K562 (cell line): ENCODE measurements around the gene NDUFB10. TPM values are rescaled to one million over a fixed set of nuclear protein-coding genes. Genes with fewer than 3 reads are reported as not detected.
A peak's percentile ranks its signal among the peaks of the same experiment; 100 is the strongest.

Experiments used
- BCOR ChIP-seq: fragments of 450-650 bp; IDR thresholded peaks from 2 replicates; pipeline ENCODE4 v1.6.1; 2016
- ELK3 ChIP-seq: fragments of 450-650 bp; formaldehyde crosslinking; IDR thresholded peaks from 2 replicates; pipeline ENCODE4 v1.4.0; 2020; ENCODE audit warnings: mild to moderate bottlenecking
- ETV6 ChIP-seq, 3 experiments: fragments of 150-350 bp in 1 of 3; sonication (generic) in 1 of 3; formaldehyde crosslinking in 1 of 3; IDR thresholded peaks; 2 replicates each; pipeline versions ENCODE4 v1.6.1 to v1.8.0; 2014 to 2022; ENCODE audit warnings: borderline replicate concordance in 2 of 3, low read depth in 2 of 3, antibody characterized with exemption in 1 of 3, low read length in 1 of 3, mild to moderate bottlenecking in 1 of 3, missing genetic modification reagents in 1 of 3
- KLF16 ChIP-seq: IDR thresholded peaks from 2 replicates; pipeline ENCODE4 v1.6.1; 2016; ENCODE audit warnings: antibody characterized with exemption
- MAFK ChIP-seq: IDR thresholded peaks from 2 replicates; pipeline ENCODE4 v1.6.1; 2011; ENCODE audit warnings: low read length, improper control_type of control experiment
- PHB ChIP-seq: fragments of 250-450 bp; sonication (Bioruptor Pico); IDR thresholded peaks from 2 replicates; pipeline ENCODE4 v1.5.0; 2021
- POLR2A ChIP-seq: fragments of 450-650 bp; conservative IDR thresholded peaks from 2 replicates; pipeline ENCODE4 v1.6.1; 2016
- POLR2B ChIP-seq: fragments of 450-650 bp; IDR thresholded peaks from 2 replicates; pipeline ENCODE4 v1.6.1; 2018; ENCODE audit warnings: low read depth; ENCODE audit not compliant: partially characterized antibody
- REST ChIP-seq, 2 experiments: fragments of 450-650 bp; formaldehyde crosslinking in 1 of 2; IDR thresholded peaks; 2 replicates each; pipeline versions ENCODE4 v1.4.0 to v1.6.1; 2014 to 2020; ENCODE audit warnings: mild to moderate bottlenecking in 2 of 2, borderline replicate concordance in 1 of 2, low read depth in 1 of 2
- STAT5B ChIP-seq: fragments of 250-450 bp; sonication (Bioruptor Pico); IDR thresholded peaks from 2 replicates; pipeline ENCODE4 v1.8.0; 2021; ENCODE audit warnings: mild to moderate bottlenecking, inconsistent platforms
- ZBED1 ChIP-seq: IDR thresholded peaks from 2 replicates; pipeline ENCODE4 v1.6.1; 2014
- ZBTB2 ChIP-seq: fragments of 450-650 bp; IDR thresholded peaks from 2 replicates; pipeline ENCODE4 v1.6.1; 2016; ENCODE audit warnings: antibody characterized with exemption
- ZNF175 ChIP-seq: fragments of 200-800 bp; sonication (Bioruptor generic); IDR thresholded peaks from 2 replicates; pipeline ENCODE4 v1.6.1; 2016; ENCODE audit warnings: low read depth, mild to moderate bottlenecking, missing genetic modification characterization, missing compliant biosample characterization
- ZNF780A ChIP-seq: fragments of 250-450 bp; sonication (Bioruptor Pico); IDR thresholded peaks from 2 replicates; pipeline ENCODE4 v1.5.0; 2021; ENCODE audit warnings: mild to moderate bottlenecking
- ZSCAN29 ChIP-seq: fragments of 450-650 bp; IDR thresholded peaks from 2 replicates; pipeline ENCODE4 v1.6.1; 2017
- polyA plus RNA-seq, 8 experiments: library from polyadenylated mRNA; depleted of rRNA in 4 of 8; stranded (reverse) in 5 of 8; unstranded in 3 of 8; fragments of >200 nt; fragmentation: Nextera tagmentation in 2 of 8; fragmentation: Illumina TruSeq in 1 of 8; extraction: Ambion mirVana in 2 of 8; extraction: Trizol in 1 of 8; gene quantifications; 2 replicates each; pipeline versions ENCODE4 v1.2.1 to v1.2.3, GENCODE V29; 2011 to 2014; ENCODE audit warnings: inconsistent platforms in 1 of 8, missing spikeins in 1 of 8
- total RNA-seq, 7 experiments: library from RNA; depleted of rRNA in 6 of 7; stranded (reverse); fragments of >200 nt in 6 of 7; fragmentation: Illumina TruSeq in 2 of 7; extraction: Trizol in 2 of 7; gene quantifications; 2 replicates each; pipeline versions ENCODE4 v1.2.1 to v1.2.3, GENCODE V29; 2011 to 2021; ENCODE audit warnings: low replicate concordance in 1 of 7

NDUFB10 gene
- total and polyA plus RNA-seq, 9 of the 15 experiments (the other 6 are each of a cell fraction or from before 2014, with no cell fraction given): 69.3 to 527 (median 161) TPM

DNA sequence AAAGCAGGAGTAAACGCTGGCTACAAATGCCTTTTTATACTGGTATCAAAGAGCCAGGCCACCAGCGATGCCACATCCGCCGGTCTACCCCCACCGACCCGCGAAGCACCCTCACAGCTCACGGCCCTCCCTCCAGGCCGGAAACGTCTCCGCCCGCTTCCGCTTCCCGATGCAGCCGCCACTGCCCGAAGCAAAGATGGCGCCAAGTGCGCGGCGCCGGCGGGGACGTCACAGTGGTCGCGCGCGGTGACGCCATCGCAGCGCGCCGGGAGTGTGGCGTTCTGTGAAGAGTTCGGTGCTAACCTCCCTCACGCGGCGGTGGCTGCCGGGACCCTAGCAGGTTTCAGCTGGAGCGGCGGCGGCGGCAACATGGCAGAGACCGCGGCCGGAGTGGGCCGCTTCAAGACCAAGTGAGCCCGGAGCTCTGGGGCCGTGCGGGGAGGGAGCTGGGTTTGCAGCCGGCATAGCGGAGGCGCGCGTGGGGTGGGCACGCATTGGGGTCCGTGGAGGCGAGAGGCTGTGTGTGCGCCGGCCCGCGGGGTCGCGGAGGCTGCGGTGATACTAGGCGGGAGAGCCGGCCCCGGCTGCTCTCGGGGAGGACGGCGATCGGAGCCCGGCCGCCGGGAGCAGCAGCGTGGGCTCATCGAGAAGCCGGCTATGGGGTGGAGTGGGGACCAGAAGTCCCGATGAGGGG, 12.6 kb downstream of the NDUFB10 start, which contains the start of gene TBL3 (continued):
- TF ChIP-seq ETV6 (IDR thresholded peaks at IDR 0.05; ENCODE audit: borderline replicate concordance in 1 of 2, low read depth in 2 of 2, low read length in 1 of 2) (peak in 1 of 2 experiments; percentile 35; a peak in 1 of 4 replicates), ETV6 (CRISPR knock-in tag; IDR thresholded peaks at IDR 0.05; ENCODE audit: borderline replicate concordance) (0 out of 2 replicates have a peak, but pooled peaks have one; percentile 28), ZNF175 (no peak), POLR2A (peak; percentile 87), PHB (CRISPR knock-in tag) (no peak), BCOR (no peak), ZNF780A (CRISPR knock-in tag) (no peak), REST (IDR thresholded peaks at IDR 0.05; ENCODE audit: borderline replicate concordance) (no peak; the same call in 1 of the 2 replicates), REST (CRISPR knock-in tag; IDR thresholded peaks at IDR 0.05; ENCODE audit: low read depth) (peak; percentile 64; the same call in 1 of the 2 replicates), ZBED1 (peak; percentile 53; the same call in 1 of the 2 replicates), POLR2B (peak; percentile 79), ZSCAN29 (no peak; the same call in 1 of the 2 replicates), ZBTB2 (no peak), ELK3 (CRISPR knock-in tag) (no peak), MAFK (no peak), KLF16 (no peak), STAT5B (CRISPR knock-in tag) (no peak)
